Neural progenitor cell (in vitro differentiated cells): ENCODE measurements around the gene AP1B1. TPM values are rescaled to one million over a fixed set of nuclear protein-coding genes. Genes with fewer than 3 reads are reported as not detected.
A peak's percentile ranks its signal among the peaks of the same experiment; 100 is the strongest.

ENCODE experiments used
- DNase-seq: peaks from one replicate; pipeline ENCODE4 v3.0.0-alpha.2; 2016; ENCODE audit warnings: low spot score
- H2AFZ ChIP-seq: fragments of 200-600 bp; sonication (generic); replicated peaks from 2 replicates; pipeline ENCODE4 v1.6.1; 2016; ENCODE audit warnings: antibody characterized with exemption
- H3F3A ChIP-seq: fragments of 200-600 bp; sonication (generic); 2 replicates; pipeline ENCODE4 v1.6.1; 2016; ENCODE audit warnings: antibody characterized with exemption, low read depth
- H3K27ac ChIP-seq: fragments of 200-600 bp; sonication (generic); 2 replicates; pipeline ENCODE4 v1.5.1; 2016; ENCODE audit warnings: mild to moderate bottlenecking
- H3K27me3 ChIP-seq: fragments of 200-600 bp; sonication (generic); 2 replicates; pipeline ENCODE4 v1.6.1; 2016; ENCODE audit warnings: mild to moderate bottlenecking, moderate library complexity
- H3K36me3 ChIP-seq: fragments of 200-600 bp; sonication (generic); 2 replicates; pipeline ENCODE4 v1.5.1; 2016
- H3K4me1 ChIP-seq: fragments of 200-600 bp; sonication (generic); 2 replicates; pipeline ENCODE4 v1.6.1; 2016; ENCODE audit warnings: mixed run types
- H3K4me2 ChIP-seq: fragments of 200-600 bp; sonication (generic); 2 replicates; pipeline ENCODE4 v1.6.1; 2016
- H3K4me3 ChIP-seq: fragments of 200-600 bp; sonication (generic); 2 replicates; pipeline ENCODE4 v1.5.1; 2016
- H3K79me2 ChIP-seq: fragments of 200-600 bp; sonication (generic); 2 replicates; pipeline ENCODE4 v1.6.1; 2016; ENCODE audit warnings: low read depth
- H3K9ac ChIP-seq: fragments of 200-600 bp; sonication (generic); 2 replicates; pipeline ENCODE4 v1.6.1; 2016
- H3K9me3 ChIP-seq: fragments of 200-600 bp; sonication (generic); 2 replicates; pipeline ENCODE4 v1.5.1; 2016; ENCODE audit warnings: low read depth
- H4K20me1 ChIP-seq: fragments of 200-600 bp; sonication (generic); 2 replicates; pipeline ENCODE4 v1.6.1; 2016; ENCODE audit warnings: low read depth
- H3K27ac Mint-ChIP-seq: 3 replicates; pipeline ENCODE4 v1.8.0; 2021; ENCODE audit warnings: mixed read lengths
- H3K27me3 Mint-ChIP-seq: 2 replicates; pipeline ENCODE4 v1.8.0; 2022; ENCODE audit warnings: low read depth, mild to moderate bottlenecking, inconsistent platforms, moderate library complexity, mixed read lengths; ENCODE audit not compliant: insufficient read depth
- H3K36me3 Mint-ChIP-seq: 3 replicates; pipeline ENCODE4 v1.8.0; 2021; ENCODE audit warnings: mixed read lengths
- H3K4me1 Mint-ChIP-seq: 3 replicates; pipeline ENCODE4 v1.8.0; 2021; ENCODE audit warnings: mixed read lengths
- H3K4me3 Mint-ChIP-seq: 3 replicates; pipeline ENCODE4 v1.8.0; 2021; ENCODE audit warnings: mild to moderate bottlenecking, moderate library complexity, mixed read lengths
- H3K9me3 Mint-ChIP-seq: 3 replicates; pipeline ENCODE4 v1.8.0; 2020; ENCODE audit warnings: mixed read lengths
- EZH2 ChIP-seq: fragments of 200-600 bp; sonication (generic); IDR thresholded peaks from 2 replicates; pipeline ENCODE4 v1.6.1; 2017; ENCODE audit warnings: antibody characterized with exemption, mild to moderate bottlenecking, moderate library complexity
- EZH2phosphoT487 ChIP-seq: fragments of 200-600 bp; sonication (generic); IDR thresholded peaks from 2 replicates; pipeline ENCODE4 v1.6.1; 2017; ENCODE audit warnings: antibody characterized with exemption
- total RNA-seq: library from RNA; depleted of rRNA; stranded (reverse); fragments of >200 nt; gene quantifications from 2 replicates; pipeline ENCODE4 v1.2.3, GENCODE V29; 2015; ENCODE audit warnings: low replicate concordance
- TF ChIP-seq, protein P1 (sequence below): fragments of 200-600 bp; sonication (generic); IDR thresholded peaks from 2 replicates; pipeline ENCODE4 v1.5.1; 2017; ENCODE audit warnings: antibody characterized with exemption, mild to moderate bottlenecking

Gene AP1B1
- total RNA-seq, 1 donor from 2014 or later, result 34.7 TPM

DNA sequence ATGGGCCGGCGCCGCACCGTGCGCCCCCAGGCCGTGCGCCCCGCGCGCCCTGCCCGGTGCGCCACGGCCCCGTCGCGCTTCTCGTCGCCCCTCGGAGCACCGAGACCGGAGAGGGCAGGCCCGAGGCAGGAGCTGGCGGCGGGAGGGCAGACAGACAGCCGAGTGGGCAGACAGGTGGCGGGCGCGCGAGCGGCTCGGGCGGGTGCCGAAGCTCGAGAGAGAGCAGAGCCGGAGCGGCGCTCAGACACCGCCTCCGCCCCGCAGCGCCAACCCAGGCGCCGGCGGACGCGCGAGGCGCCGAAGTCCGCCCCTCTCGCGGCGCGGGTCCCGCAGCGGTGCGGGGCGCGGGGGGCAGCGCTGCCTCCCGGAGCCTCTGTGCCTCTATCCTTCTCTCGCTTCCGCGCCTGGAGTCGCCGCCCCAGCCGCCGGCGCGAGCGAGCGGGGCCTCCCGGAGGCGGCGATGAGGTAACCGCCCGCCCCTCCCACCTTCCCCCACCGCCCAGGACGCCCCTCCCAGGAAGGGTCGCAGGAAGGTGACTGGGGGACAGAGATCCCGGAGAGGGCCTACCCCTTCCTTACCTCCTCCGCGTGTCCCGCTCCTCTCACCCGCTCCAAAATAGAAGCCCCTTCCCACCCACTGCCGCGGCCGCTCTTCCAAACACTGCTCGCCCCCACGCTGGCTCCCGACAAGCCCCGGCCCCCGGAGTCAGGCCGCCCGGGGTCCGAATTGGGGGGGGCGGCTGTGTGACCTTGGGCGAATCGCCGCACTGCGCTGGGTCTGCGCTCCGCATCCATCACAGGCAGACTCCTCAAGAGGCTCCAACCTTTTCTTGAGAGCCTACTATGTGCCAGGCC lies 72.9 kb downstream of the AP1B1 start, which contains the start of gene RASL10A:
Gene RASL10A (minus strand): TSS at position 412 of the 855 bp plus-strand sequence. CDS start 451 bp downstream, outside the sequence.
- peaks cover 36% of the 10 kb centered on the region for H3K27me3 Mint-ChIP-seq
- H3K36me3 Mint-ChIP-seq, result no peaks in the 10 kb centered on the region
- Histone ChIP-seq H2AFZ (peak within 1 kb of the TSS; percentile 79), H3K4me3 (peak within 1 kb of the TSS; percentile 50), H3K4me2 (peak within 1 kb of the TSS; percentile 83), H3K9me3 (no peaks in the 10 kb centered on the region), H3K9ac (no peak within 1 kb of the TSS), H3K27me3 (peaks cover 62% of the 10 kb centered on the region), H3K4me1 (peaks cover 11% of the 10 kb centered on the region), H4K20me1 (peaks cover 31% of the 10 kb centered on the region), H3K27ac (no peak within 1 kb of the TSS), H3K79me2 (no peaks in the 10 kb centered on the region), H3F3A (peaks cover 22% of the 10 kb centered on the region), H3K36me3 (no peaks in the 10 kb centered on the region)
- H3K27ac Mint-ChIP-seq, result no peak within 1 kb of the TSS
- peaks cover 30% of the 10 kb centered on the region for H3K4me1 Mint-ChIP-seq
- H3K4me3 Mint-ChIP-seq, result peak within 1 kb of the TSS; percentile 78
- TF ChIP-seq EZH2phosphoT487 (peak; percentile 78), EZH2 (peak; percentile 73)
- TF ChIP-seq, protein P1, sequence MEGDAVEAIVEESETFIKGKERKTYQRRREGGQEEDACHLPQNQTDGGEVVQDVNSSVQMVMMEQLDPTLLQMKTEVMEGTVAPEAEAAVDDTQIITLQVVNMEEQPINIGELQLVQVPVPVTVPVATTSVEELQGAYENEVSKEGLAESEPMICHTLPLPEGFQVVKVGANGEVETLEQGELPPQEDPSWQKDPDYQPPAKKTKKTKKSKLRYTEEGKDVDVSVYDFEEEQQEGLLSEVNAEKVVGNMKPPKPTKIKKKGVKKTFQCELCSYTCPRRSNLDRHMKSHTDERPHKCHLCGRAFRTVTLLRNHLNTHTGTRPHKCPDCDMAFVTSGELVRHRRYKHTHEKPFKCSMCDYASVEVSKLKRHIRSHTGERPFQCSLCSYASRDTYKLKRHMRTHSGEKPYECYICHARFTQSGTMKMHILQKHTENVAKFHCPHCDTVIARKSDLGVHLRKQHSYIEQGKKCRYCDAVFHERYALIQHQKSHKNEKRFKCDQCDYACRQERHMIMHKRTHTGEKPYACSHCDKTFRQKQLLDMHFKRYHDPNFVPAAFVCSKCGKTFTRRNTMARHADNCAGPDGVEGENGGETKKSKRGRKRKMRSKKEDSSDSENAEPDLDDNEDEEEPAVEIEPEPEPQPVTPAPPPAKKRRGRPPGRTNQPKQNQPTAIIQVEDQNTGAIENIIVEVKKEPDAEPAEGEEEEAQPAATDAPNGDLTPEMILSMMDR, result no peak
- H3K9me3 Mint-ChIP-seq, result peaks cover 3% of the 10 kb centered on the region
- DNase-seq, result peak; percentile 69

DNA sequence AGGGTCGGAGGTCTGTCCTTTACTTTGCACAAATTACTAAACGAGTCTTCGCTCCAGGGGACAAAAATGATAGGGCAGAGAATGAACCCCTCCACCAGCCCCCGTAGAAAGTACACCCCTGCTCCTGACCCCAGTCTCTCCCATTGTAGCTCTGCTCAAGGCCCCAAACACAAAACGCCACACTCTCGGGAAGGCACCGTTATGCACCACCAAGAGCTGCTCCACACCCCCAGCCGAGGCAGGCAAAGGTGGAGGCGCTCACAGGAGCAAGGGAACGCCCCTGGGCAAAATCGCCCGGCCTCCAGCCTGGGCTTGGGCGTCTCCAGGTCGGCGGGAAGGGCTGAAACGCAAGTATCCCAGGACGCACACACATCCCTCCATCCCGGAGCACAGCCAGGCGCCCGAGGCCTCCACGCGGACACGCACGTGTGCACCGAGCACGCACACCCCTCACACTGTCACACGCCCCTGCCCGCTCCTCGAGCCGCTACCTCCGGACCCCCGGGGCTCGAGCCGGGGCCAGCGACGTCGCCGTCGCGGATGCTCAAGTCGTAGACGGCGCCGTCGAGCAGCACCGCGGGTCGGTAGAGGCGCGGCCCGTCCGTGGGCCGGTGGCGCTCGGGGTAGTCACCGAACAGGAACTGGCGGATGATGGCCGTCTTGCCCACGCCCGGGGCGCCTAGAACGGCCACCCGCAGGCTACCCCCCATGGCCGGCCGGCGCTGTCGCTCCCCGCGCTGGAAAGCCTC lies 73.7 kb downstream of the AP1B1 start:
- no peaks in the 10 kb centered on the region for H3K9me3 ChIP-seq
- no peak overlapping the region for H3K27ac Mint-ChIP-seq

More for the DNA sequence above, 73.7 kb downstream of the AP1B1 start:
- TF ChIP-seq EZH2 (peak; percentile 84), EZH2phosphoT487 (peak; percentile 84)
- TF ChIP-seq, protein P1, result no peak
- peak; percentile 42 for DNase-seq
- H3K9me3 Mint-ChIP-seq, result peaks cover 3% of the 10 kb centered on the region
- H3K4me3 Mint-ChIP-seq, result peak overlapping the region; percentile 72
- Histone ChIP-seq H3K9ac (no peak overlapping the region), H3K79me2 (no peaks in the 10 kb centered on the region), H3F3A (peaks cover 20% of the 10 kb centered on the region), H3K27me3 (peaks cover 62% of the 10 kb centered on the region), H2AFZ (peak overlapping the region; percentile 79), H3K4me2 (peak overlapping the region; percentile 83), H3K4me1 (peaks cover 11% of the 10 kb centered on the region), H3K27ac (no peak overlapping the region), H4K20me1 (peaks cover 31% of the 10 kb centered on the region), H3K36me3 (no peaks in the 10 kb centered on the region), H3K4me3 (peak overlapping the region; percentile 50)
- peaks cover 33% of the 10 kb centered on the region for H3K4me1 Mint-ChIP-seq
- peaks cover 36% of the 10 kb centered on the region for H3K27me3 Mint-ChIP-seq
- H3K36me3 Mint-ChIP-seq, result no peaks in the 10 kb centered on the region
